ENCODE results near the gene APCDD1L. TPM values are rescaled to one million over a fixed set of nuclear protein-coding genes. Genes with fewer than 3 reads are reported as not detected.
"Not testable (repeated sequence)": the region's sequence is repeated elsewhere in the genome, so short reads cannot be mapped to it uniquely, and the experiment has no call there.

Gene APCDD1L
- polyA plus RNA-seq, 1 of the 3 experiments (the other 2 are of a cell fraction): 0.99 TPM

- H3F3A ChIP-seq (replicated peaks; ENCODE audit: insufficient read depth): peaks cover 12% of the 10 kb centered on the region
- H3K36me3 ChIP-seq (replicated peaks in 1 of 2; ENCODE audit: control insufficient read depth in 1 of 2, insufficient read depth in 2 of 2, low read length in 1 of 2): peaks cover 6 to 25% of the 10 kb centered on the region in 2 experiments
- peaks cover 98% of the 10 kb centered on the region for H3K79me2 ChIP-seq (ENCODE audit: insufficient read depth)
- CTCF ChIA-PET; H3K4me3 ChIP-seq (ENCODE audit: low read depth in 2 of 2, low read length in 1 of 2); H3K9me3 ChIP-seq; H3K9me2 ChIP-seq; DNase-seq; H3K4me1 ChIP-seq (ENCODE audit: control insufficient read depth in 1 of 2, insufficient read depth in 2 of 2, low read depth in 1 of 2, low read length in 1 of 2); H3K27ac ChIP-seq (ENCODE audit: low read depth in 2 of 2, low read length in 1 of 2); H4K20me1 ChIP-seq (ENCODE audit: insufficient read depth); H3K4me2 ChIP-seq; POLR2A ChIA-PET; H2AFZ ChIP-seq (ENCODE audit: low read depth); H3K9ac ChIP-seq; H3K27me3 ChIP-seq (ENCODE audit: insufficient read depth): not testable (repeated sequence)
- 100% methylated on average over 3 of the region's 3 CpGs for WGBS (ENCODE audit: low lambda C conversion rate)
Measured at GRCh38 chr20:58427571-58427970, 87.6 kb downstream of the APCDD1L start.

- H3K9ac ChIP-seq: no peak overlapping the region
- ChIA-PET POLR2A (interaction anchor here (0.5 kb wide), 1 partner anchor 88 kb away, joined by 3 read pairs; no protein-coding TSS in a partner anchor), CTCF (no interaction called here)
- peaks cover 3% of the 10 kb centered on the region; the same call in 1 of the 2 replicates for H4K20me1 ChIP-seq (ENCODE audit: insufficient read depth)
- no peaks in the 10 kb centered on the region for H3K9me3 ChIP-seq
- peaks cover 91% of the 10 kb centered on the region for H3K79me2 ChIP-seq (ENCODE audit: insufficient read depth)
- no peak for TF ChIP-seq MXI1 (IDR thresholded peaks at IDR 0.05; ENCODE audit: low read depth, low read length)
- TF ChIP-seq SIN3A (IDR thresholded peaks at IDR 0.05; ENCODE audit: borderline replicate concordance, low read depth, low read length): no peak
- TF ChIP-seq, protein P1, sequence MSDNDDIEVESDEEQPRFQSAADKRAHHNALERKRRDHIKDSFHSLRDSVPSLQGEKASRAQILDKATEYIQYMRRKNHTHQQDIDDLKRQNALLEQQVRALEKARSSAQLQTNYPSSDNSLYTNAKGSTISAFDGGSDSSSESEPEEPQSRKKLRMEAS (IDR thresholded peaks at IDR 0.05; ENCODE audit: low read depth): no peak
- no peak for TF ChIP-seq YY1 (IDR thresholded peaks at IDR 0.05; ENCODE audit: low read depth)
- no peak for TF ChIP-seq EZH2phosphoT487 (IDR thresholded peaks at IDR 0.05; ENCODE audit: borderline replicate concordance, low read depth)
- TF ChIP-seq NRF1 (IDR thresholded peaks at IDR 0.05; ENCODE audit: low read depth, low read length): no peak
- no peak for TF ChIP-seq USF2 (IDR thresholded peaks at IDR 0.05; ENCODE audit: borderline replicate concordance, low read depth, low read length)
- TF ChIP-seq FOXM1 (IDR thresholded peaks at IDR 0.05; ENCODE audit: low read depth): no peak
- TF ChIP-seq RCOR1 (IDR thresholded peaks at IDR 0.05; ENCODE audit: low read length): no peak
- TF ChIP-seq MEF2A (IDR thresholded peaks at IDR 0.05; ENCODE audit: borderline replicate concordance, low read depth): no peak
- TF ChIP-seq ELF1 (IDR thresholded peaks at IDR 0.05): no peak
- no peak for TF ChIP-seq CHD2 (IDR thresholded peaks at IDR 0.05; ENCODE audit: low read length, partially characterized antibody)
- no peak overlapping the region for H2AFZ ChIP-seq (ENCODE audit: low read depth)
- H3K9me2 ChIP-seq: no peaks in the 10 kb centered on the region
- H3K4me1 ChIP-seq (ENCODE audit: control insufficient read depth in 1 of 2, insufficient read depth in 2 of 2, low read depth in 1 of 2, low read length in 1 of 2): peaks cover 4 to 5% of the 10 kb centered on the region in 2 experiments; a peak in 2 of 4 replicates
- H3K4me3 ChIP-seq (ENCODE audit: low read depth in 2 of 2, low read length in 1 of 2): no peak overlapping the region
- H3K4me2 ChIP-seq: no peak overlapping the region
- peaks cover 10% of the 10 kb centered on the region for H3F3A ChIP-seq (replicated peaks; ENCODE audit: insufficient read depth)
- 89% methylated on average over 6 of the region's 6 CpGs for WGBS (ENCODE audit: low lambda C conversion rate)
- H3K36me3 ChIP-seq (replicated peaks in 1 of 2; ENCODE audit: control insufficient read depth in 1 of 2, insufficient read depth in 2 of 2, low read length in 1 of 2): peaks cover 14 to 36% of the 10 kb centered on the region in 2 experiments
- no peak for DNase-seq
- no peaks in the 10 kb centered on the region for H3K27me3 ChIP-seq (ENCODE audit: insufficient read depth)
- H3K27ac ChIP-seq (ENCODE audit: low read depth in 2 of 2, low read length in 1 of 2): no peak overlapping the region; a peak in 1 of 4 replicates
Measured at GRCh38 chr20:58424218-58424969, 90.8 kb downstream of the APCDD1L start.
